Activated naive CD4-positive, alpha-beta T cell treated with Interleukin-2 at 50 U/mL for 16 hours (primary cell): ENCODE data around the gene MFAP2.

Experiments used
- DNase-seq: peaks from one replicate; pipeline ENCODE4 v3.0.0-alpha.2; 2020

MFAP2 gene, protein sequence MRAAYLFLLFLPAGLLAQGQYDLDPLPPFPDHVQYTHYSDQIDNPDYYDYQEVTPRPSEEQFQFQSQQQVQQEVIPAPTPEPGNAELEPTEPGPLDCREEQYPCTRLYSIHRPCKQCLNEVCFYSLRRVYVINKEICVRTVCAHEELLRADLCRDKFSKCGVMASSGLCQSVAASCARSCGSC

DNA sequence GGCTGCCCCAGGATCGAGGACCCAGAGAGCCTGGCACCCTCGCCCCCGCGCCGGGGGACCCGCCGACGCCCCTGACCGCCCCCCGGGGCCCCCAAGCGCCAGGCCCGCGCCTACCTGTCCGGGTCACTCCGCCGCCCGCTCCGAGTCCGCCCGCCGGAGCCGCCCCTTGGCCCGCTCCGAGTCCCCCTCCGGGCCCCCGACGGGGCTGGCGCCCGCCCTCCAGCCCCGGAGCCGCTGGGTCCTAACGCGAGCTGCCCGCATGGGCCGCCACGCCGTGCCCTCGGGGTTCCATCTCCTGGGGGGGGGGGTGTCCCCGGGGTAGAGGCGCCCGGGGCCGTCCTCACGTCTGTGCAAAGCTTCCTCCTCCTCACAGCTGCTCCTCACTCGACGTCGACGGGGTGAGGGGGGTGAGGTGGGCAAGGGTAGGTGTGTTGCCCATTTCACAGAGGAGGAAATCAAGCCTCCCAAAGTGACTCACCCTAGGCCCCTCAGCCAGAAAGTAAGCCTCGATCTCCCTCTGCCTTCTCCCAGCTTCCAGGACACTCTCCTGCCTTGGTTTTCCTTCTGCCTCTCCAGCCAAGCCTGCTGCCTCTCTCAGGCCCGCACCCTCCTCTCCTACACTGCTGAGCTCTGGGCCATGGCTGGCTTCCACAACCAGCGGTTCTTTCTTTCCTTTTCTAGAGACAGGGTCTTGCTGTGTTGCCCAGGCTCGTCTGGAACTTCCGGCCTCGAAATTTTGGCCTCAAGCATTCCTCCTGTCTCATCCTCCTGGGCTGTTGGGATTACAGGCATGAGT, at the start of gene MFAP2:
MFAP2 (minus strand) TSS at position 148 of the 796 bp plus-strand sequence. CDS start 2,347 bp downstream, outside the sequence.
- DNase-seq, result peak; percentile 9

DNA sequence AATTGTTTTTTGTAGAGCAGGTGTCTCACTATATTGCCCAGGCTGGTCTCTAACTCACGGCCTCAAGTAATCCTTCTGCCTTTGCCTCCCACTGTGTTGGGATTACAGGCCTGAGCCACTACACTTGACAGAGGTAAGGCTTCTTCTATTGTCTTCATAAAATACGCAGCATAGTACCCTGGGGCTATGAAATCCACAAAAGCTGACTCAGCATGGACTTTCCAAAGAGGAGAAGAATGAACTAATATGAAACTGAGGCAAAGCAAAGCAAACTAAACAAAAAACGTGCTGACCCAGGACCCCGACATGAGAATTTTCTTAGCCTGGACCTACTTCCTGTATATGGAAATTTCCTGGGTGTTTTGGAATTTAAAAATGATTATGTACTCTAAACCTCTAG, 49.8 kb upstream of the MFAP2 start:
- no peak for DNase-seq

DNA sequence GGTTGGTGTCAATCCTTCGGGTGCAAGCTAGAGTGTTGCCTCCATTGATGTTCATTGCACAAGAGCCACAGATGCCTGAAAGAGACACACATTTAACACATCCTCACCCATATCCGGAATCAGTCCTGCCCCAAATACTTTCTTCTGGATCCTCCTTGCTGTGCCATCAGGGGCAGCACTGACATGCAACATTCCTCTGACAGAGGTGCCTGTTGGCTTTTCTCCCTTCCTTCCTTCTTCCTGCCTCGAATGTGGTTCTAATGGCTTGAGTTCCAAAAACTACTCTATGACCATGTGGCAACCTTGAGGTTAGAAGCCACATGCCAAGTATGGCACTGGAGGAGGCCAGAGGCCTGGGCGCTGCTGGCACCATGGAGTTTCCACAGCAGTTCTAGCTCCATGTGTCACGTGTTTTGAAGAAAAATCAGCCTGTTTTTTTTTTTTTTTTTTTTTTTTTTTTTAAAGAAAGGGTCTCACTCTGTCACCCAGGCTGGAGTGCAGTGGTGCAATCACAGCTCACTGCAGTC, 48.3 kb upstream of the MFAP2 start:
- DNase-seq, result no peak

- no peak for DNase-seq
Measured at GRCh38 chr1:17027900-17028299, 47.5 kb upstream of the MFAP2 start.

- DNase-seq, result no peak
Measured at GRCh38 chr1:17027403-17027802, 47.0 kb upstream of the MFAP2 start.

- no peak for DNase-seq
Measured at GRCh38 chr1:17024721-17025120, 44.3 kb upstream of the MFAP2 start.

DNA sequence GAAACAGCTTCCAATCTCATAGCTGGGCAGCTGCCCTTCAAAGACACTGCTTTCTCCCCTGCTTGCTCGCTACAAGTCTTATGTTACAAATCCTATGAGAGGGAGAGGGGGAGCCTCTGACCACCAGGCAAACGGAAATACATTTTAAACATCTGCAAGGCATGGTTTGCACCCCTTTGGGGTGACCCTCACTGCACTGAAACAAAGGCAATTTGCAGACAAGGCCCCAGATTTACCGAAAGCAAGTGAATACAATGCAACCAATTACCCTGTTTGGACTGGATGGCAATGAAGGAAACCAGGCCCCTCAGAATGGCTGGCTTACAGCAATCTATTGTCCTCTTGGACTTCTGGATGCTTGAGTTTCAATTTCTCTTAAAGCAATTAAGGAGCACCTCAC, 43.2 kb upstream of the MFAP2 start:
- DNase-seq, result no peak

GRCh38 chr1:17023102-17023501, 42.7 kb upstream of the MFAP2 start:
- DNase-seq, result no peak

DNA sequence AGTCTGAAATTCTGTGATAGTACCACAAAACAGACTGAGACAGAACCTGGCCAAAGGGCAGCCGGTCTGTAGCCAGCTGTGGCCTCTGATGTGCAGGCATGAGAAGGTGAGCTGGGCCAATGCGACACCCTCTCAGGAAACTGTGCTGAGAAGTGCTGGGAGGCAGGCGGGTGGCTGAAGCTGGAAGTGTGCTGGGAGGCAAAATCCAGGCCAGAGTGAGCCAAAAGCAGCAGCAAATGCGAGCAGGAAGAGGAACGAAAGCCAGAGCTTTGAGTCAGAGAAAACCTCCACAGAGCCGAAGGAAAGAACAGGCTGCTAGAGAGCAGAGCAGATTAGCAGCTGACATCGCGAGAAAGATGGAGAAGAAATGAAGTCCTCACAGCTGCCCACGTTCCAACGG, 41.5 kb upstream of the MFAP2 start:
- DNase-seq, result no peak

DNA sequence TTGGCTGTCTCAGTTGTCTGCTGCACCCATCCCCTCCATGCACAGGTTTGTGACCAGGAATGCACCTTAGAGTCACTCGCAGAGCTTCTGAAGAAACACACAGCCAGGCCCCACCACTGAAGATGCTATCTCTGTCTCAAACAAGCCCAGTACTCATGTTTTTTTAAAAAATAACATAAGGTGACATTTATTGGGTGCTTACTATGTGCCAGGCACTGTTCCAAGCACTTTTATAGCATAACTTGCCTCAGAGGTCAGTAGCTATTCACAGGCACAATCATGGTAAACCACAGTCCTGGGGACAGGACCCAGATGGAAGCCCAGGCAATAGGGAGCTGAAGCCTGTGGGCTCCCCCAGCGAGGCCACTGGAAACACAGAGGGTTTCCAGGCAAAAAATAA, 40.1 kb upstream of the MFAP2 start:
- DNase-seq, result no peak

GRCh38 chr1:17018849-17019248, 38.4 kb upstream of the MFAP2 start:
- no peak for DNase-seq

GRCh38 chr1:17017435-17017834, 37.0 kb upstream of the MFAP2 start:
- no peak for DNase-seq

GRCh38 chr1:17016317-17016661, 35.9 kb upstream of the MFAP2 start:
- DNase-seq, result no peak

DNA sequence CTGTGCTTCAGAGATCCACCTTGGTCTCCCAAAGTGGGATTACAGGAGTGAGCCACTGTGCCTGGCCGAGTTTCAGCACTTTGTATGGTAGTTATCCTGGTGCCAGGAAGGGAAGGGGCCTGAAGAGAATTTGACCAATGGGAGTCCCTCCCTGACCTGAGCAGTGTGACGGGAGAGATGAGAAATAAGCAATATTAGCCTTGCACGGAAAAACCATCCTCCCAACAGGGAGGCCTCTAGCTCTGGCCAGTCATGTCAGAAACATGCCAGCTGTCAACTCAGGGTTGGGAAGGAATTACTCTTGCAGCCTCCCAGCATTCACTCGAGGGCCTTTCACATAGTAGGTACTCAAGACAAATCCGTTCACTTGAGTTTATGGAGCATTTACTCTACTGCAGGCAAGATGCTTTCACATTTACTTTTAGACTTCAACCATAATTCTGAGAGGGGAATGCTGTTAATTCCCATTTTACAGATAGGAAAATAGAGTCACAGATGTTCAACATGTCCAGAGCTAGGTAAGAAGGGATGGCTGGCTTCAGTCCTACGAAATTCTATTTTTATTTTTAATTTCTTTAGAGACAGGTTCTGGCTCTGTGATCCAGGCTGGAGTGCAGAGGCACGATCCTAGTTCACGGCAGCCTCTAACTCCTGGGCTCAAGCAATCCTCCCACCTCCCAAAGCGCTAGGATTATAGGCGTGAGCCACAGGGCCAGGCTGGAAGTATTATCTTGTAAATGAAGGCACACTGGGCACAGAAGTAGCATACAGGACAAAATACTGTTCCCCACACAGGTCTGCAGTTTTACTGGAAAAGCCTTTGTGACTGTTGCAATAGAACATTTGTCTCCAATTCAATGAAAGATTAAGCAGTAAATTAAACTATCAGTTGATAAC, 34.5 kb upstream of the MFAP2 start:
- DNase-seq, result no peak

DNA sequence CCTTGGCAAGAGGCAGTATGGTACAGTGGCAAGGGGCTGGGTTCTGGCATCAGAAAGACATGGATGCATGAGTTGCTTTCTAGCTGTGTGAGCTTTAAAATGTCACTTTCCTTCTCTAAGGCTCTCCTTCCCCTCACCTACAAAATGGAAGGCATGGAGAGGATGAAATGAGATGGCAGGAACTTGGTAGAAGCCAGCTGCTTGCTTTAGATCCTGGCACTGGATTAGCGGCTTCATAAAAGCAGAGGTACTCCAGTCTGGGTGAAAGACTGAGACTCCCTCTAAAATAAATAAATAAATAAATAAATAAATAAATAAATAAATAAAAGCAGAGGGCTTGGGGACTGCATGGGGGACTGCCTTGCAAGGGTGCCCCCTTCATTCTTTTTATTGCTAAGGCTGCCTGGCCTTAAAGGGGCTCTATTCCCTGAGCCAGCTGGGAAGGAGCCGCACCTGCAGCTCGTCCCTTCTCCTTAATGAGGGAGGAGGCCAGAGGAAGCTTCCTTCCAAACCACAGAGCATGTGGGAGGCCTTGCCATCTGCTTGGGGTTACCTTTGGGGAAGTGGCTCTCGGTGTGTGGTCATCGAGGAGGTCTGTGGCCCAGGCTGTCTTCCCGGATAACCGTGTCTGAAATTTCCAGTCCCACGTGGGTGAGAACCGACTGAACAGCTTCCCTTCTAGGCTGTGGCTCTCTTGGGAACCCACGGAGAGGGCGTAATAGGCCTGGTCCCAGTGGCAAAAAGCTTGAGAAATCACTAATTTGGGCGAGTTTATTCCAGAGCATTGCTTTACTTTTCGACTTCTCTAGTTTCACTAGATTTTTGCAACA, 33.3 kb upstream of the MFAP2 start:
- DNase-seq, result no peak

DNA sequence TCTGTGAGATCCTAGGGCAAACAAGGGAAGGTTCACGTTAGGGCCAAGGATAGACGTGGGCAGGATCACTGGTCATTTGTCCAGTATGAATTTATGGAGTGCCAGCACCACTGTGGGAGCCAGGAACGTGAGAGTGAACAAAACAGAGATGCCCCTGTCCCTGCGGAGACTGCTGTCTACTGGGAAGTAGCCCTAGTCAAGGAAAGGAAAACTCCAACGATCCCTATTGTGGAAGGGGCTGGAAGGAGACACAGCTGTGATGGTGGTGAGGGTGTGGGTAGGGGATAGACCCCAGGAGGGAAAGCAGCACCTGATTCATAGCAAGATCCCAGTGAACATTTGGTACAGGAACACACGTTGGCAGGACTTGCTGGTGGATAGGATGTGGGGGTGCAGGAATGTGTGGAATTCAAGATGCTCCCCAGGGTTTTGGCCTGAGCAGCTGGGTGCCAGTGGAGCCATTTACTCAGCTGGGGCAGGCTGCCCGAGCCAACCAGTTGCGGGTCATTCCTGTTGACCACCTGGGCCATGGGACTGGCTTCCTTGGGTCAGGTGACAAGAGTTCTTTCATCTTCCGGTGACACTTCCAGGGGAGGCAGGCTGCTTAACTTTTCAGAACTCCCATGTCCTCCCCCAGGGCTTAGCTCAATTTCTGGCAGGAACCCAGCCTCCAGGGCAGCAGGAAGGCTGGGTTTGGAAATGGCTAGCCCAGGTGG, 32.5 kb upstream of the MFAP2 start:
- DNase-seq, result no peak

- peak; percentile 85 for DNase-seq
Measured at GRCh38 chr1:17011439-17012307, 31.3 kb upstream of the MFAP2 start, which contains the start of gene ATP13A2. TSS of gene ATP13A2 (minus strand) at chr1:17011928. CDS start at chr1:17011738, 190 bp downstream.

DNA sequence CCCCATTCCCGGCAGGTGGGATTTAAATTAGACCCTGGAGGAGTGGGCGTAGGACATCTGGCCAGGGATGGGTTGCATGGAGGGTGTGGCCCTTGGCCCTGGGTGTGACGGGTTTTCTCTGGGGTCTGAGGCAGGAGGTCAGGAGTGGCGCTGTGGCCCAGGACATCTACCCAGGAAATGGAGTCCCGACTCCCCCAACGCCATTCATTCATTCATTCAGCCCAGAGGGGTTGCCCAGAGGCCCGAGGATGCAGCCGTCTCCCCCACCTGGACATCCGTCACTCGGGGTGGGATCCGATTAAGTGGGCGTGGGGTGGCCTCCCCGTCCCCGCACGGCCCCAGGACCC, 30.6 kb upstream of the MFAP2 start:
- no peak for DNase-seq

DNA sequence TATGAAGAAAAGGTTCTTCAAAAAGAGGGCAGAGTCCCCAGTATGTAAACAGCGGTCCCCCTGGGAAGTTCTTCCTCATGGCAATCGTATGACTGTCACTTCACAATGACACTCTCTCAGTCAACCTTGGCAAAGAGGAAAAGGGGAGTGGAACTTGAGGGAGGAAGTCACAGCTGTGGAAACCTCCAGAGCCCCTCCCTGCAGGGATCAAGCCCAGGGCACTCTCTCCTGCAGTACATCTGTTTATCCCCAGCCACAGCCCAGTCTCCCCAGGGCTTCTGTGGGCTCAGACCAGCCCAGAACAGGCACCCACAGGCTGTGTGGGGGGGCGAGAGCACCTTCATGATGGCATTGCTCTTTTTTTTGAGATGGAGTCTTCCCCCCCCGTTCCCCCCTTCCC, 29.3 kb upstream of the MFAP2 start:
- DNase-seq, result no peak

- no peak for DNase-seq
Measured at GRCh38 chr1:17008208-17008855, 27.9 kb upstream of the MFAP2 start.
